Fibroblast of the aortic adventitia (primary cell): ENCODE measurements around the gene TTF2. TPM values are rescaled to one million over a fixed set of nuclear protein-coding genes. Genes with fewer than 3 reads are reported as not detected.
A peak's percentile ranks its signal among the peaks of the same experiment; 100 is the strongest.

Source experiments
- DNase-seq: peaks from one replicate; pipeline ENCODE4 v3.0.0-alpha.2; 2010; ENCODE audit warnings: low read depth
- H3K4me3 ChIP-seq: 2 replicates; pipeline ENCODE4 v1.5.1; 2011; ENCODE audit warnings: low read depth, mild to moderate bottlenecking, control low read depth, low read length, moderate library complexity
- CTCF ChIP-seq: IDR thresholded peaks from 2 replicates; pipeline ENCODE4 v1.5.1; 2011; ENCODE audit warnings: mild to moderate bottlenecking, low read length, control low read depth, inconsistent platforms; ENCODE audit not compliant: insufficient read depth
- total RNA-seq: library from RNA; depleted of rRNA; stranded (reverse); fragments of >200 nt; gene quantifications from 2 replicates; pipeline ENCODE4 v1.2.3, GENCODE V29; 2012; ENCODE audit warnings: low replicate concordance

TTF2 gene
- total RNA-seq, 1 donor = 11.0 TPM

DNA sequence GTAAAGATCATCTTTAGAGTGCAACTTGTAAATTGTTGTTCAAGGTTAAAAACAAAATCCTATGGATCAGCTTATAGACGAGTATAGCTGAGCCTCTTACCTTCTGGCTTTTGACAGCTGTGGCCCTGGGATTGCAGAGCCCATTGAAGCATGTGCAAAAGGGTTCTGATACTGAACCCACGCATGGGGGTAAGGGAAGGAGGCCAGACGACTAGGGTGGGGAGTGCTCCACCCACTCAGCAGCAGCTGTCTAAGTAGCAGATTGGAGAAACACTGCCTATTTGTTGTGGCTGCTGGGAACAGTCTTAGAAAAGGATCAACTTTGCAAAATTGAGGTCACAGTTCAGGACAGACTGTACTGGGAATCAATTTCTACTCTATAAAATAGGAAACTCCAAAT lies 42.5 kb upstream of the TTF2 start:
- no peak overlapping the region for H3K4me3 ChIP-seq
- TF ChIP-seq CTCF = no peak
- no peak for DNase-seq

DNA sequence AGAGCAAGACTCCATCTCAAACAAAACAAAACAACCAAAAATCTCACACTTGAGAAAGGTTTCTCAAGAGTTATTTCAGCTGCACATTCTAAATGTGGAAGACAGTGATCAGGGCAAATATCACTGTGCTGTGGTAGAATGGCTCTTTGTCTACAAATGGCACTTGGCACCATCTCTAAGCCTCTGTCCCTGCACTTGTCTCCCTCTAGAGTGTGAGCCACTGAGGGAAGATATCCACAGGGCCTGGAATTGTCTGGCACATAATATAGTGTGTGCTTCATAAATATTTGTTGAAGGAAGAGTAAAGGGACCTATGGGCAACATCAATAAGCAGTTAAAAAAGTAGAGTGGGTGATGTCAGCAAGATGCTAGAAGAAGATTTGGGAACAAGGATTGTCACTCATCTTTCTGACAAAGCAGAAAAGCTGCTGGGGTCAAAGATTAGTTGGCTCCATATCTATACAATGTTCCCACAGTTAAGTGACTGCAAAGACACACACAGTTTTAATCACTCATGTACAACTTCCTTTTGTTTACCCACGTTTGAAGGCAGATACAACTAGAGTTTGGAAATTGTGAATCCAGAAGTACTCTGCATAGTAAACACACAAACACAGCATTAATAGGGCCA lies 39.5 kb upstream of the TTF2 start:
- TF ChIP-seq CTCF = no peak
- no peak for DNase-seq
- H3K4me3 ChIP-seq = no peak overlapping the region

DNA sequence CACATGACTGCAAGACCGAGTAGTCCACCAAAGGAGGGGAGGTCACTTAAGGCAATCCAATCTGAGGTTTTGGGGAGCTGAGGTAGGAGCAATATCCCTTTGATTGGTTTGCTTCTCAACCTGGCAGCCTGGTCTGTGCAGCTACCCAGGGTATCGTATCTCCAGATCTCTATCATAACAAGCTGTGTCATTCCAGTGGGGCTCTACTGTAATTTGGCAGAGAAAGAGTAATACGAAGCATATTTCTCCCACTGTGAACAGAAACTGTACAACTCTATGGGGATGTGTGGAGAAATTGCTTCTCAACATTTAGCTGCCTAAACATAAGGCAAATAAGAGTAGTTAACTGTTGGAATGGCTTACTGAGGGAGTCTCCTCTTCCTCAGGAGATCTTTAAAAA lies 38.0 kb upstream of the TTF2 start:
- H3K4me3 ChIP-seq = no peak overlapping the region
- no peak for DNase-seq
- TF ChIP-seq CTCF = no peak

DNA sequence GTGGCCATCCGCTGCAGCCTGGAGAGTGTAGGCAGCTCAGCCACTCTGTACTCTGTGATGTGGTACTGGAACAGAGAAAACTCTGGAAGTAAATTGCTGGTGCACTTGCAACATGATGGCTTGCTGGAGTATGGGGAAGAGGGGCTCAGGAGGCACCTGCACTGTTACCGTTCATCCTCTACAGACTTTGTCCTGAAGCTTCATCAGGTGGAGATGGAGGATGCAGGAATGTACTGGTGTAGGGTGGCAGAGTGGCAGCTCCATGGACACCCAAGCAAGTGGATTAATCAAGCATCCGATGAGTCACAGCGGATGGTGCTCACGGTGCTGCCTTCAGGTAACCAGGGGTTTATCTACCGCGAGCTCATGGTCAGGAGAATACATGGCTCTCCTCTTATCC lies 34.6 kb upstream of the TTF2 start:
- no peak overlapping the region for H3K4me3 ChIP-seq
- TF ChIP-seq CTCF = no peak
- DNase-seq = no peak

GRCh38 chr1:117026361-117026760 lies 33.8 kb upstream of the TTF2 start:
- no peak for TF ChIP-seq CTCF
- no peak overlapping the region for H3K4me3 ChIP-seq
- DNase-seq = peak; percentile 81

DNA sequence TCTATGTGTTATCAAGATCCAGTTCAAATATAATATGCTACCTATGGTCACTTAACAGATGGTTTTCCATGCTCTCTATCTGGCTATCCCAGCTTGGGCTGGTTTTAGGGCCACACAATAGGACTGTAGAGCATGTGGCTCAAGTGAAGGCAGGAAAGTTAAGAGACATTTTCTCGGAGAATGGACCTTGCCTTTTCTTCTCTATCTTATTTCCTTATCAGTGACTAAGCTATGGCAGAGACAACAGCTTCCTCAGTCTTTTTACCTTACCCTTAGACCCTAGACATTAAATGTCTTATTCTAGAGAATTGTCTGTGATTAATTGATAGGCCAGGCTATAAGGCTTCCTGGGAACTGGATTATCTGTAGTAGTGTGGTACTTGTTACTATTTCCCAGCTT lies 30.4 kb upstream of the TTF2 start:
- TF ChIP-seq CTCF = no peak
- DNase-seq = no peak

DNA sequence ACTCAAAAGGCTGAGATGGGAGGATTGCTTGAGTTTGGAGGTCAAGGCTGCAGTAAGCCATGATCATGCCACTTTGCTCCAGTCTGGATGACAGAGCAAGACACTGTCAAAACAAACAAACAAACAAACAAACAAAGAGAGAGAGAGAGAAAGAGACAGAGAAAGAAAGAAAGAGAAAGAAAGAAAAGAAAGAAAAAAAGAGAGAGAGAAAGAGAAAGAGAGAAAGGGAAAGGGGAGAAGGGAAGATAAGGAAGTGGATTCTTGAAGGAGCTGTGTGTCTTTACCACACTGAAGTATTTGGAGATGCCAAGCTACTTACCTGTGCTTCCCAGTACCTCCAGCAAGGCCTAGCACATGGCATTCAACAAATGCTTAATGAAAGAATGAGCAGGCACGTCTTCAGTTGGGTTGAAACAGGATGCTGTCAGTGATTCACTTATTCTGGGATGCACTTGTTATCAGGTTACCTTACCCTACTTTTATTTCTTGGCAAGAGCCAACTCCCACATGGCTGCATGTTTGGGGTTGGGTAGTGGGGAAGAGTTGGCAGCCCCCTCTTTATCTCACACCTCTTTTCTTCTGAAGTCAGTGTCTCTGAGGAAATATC lies 29.8 kb upstream of the TTF2 start:
- TF ChIP-seq CTCF = no peak
- no peak overlapping the region for H3K4me3 ChIP-seq
- DNase-seq = no peak

More for the DNA sequence above, 30.4 kb upstream of the TTF2 start:
- no peak overlapping the region for H3K4me3 ChIP-seq
